GM12878 (cell line): ENCODE results near the gene LRBA. TPM values are rescaled to one million over a fixed set of nuclear protein-coding genes. Genes with fewer than 3 reads are reported as not detected.

Experiments
- ATAC-seq: fragments of 200-7000 bp; cut with Tn5 transposase; 3 replicates; pipeline ENCODE4 v1.9.1; 2020; ENCODE audit warnings: mild to moderate bottlenecking, moderate library complexity
- BruUV-seq: library from RNA; stranded (reverse); fragments of 400-500 nt; replicated peaks from 2 replicates; lab custom pipeline; 2021; lab: Mats Ljungman, UMichigan
- CTCF ChIA-PET: fragments of 300-600 bp; sonication (Branson Sonifier 250); formaldehyde crosslinking; extraction: SDS; loops from one replicate; lab custom pipeline; 2021; ENCODE audit warnings: inconsistent platforms; lab: Yijun Ruan, JAX
- POLR2A ChIA-PET: fragments of 350-600 bp; formaldehyde crosslinking; extraction: SDS; loops from one replicate; lab custom pipeline; 2021; ENCODE audit warnings: inconsistent platforms; lab: Charles Lee
- RAD21 ChIA-PET: fragments of 300-600 bp; sonication (Branson Sonifier 250); formaldehyde crosslinking; loops from one replicate; lab custom pipeline; 2023; ENCODE audit warnings: antibody characterized with exemption; ENCODE audit not compliant: unreplicated experiment; lab: Charles Lee
- SMC1A ChIA-PET: fragments of 300-600 bp; sonication (Branson Sonifier 250); formaldehyde crosslinking; loops from one replicate; lab custom pipeline; 2023; ENCODE audit not compliant: unreplicated experiment, uncharacterized antibody; lab: Charles Lee
- DNase-seq: peaks from one replicate; pipeline ENCODE4 v3.0.0-alpha.2; 2011; ENCODE audit warnings: low read depth, low spot score
- FAIRE-seq: peaks from 3 replicates; lab custom pipeline; 2011; peaks lifted over from hg19 to GRCh38; lab: Jason Lieb, UNC
- H2AFZ ChIP-seq: 2 replicates; pipeline ENCODE4 v1.6.0; 2011; ENCODE audit warnings: low read depth, low read length, control low read depth; ENCODE audit not compliant: control insufficient read depth
- H3K27ac ChIP-seq: 2 replicates; pipeline ENCODE4 v1.5.1; 2011; ENCODE audit warnings: control low read depth; ENCODE audit not compliant: control insufficient read depth, insufficient read depth
- H3K27me3 ChIP-seq, 2 experiments: replicated peaks in 1 of 2; 2 replicates each; pipeline versions ENCODE4 v1.6.0 to v1.6.1; 2011; ENCODE audit warnings: low read length in 1 of 2; ENCODE audit not compliant: control insufficient read depth in 2 of 2, insufficient read depth in 2 of 2
- H3K36me3 ChIP-seq, 2 experiments: 2 replicates each; pipeline ENCODE4 v1.5.1; 2011; ENCODE audit warnings: low read length in 1 of 2; ENCODE audit not compliant: control insufficient read depth in 2 of 2, insufficient read depth in 2 of 2
- H3K4me1 ChIP-seq: 2 replicates; pipeline ENCODE4 v1.6.1; 2011; ENCODE audit warnings: mild to moderate bottlenecking, low read length, moderate library complexity, mixed read lengths; ENCODE audit not compliant: control insufficient read depth, insufficient read depth
- H3K4me2 ChIP-seq: 2 replicates; pipeline ENCODE4 v1.6.0; 2011; ENCODE audit warnings: control low read depth; ENCODE audit not compliant: control insufficient read depth, insufficient read depth
- H3K4me3 ChIP-seq: fragments of 200-600 bp; sonication (generic); 2 replicates; pipeline ENCODE4 v1.5.1; 2016
- H3K79me2 ChIP-seq: 2 replicates; pipeline ENCODE4 v1.6.0; 2011; ENCODE audit warnings: low read length; ENCODE audit not compliant: control insufficient read depth, insufficient read depth
- H3K9ac ChIP-seq: 2 replicates; pipeline ENCODE4 v1.8.0; 2011; ENCODE audit warnings: low read length, control low read depth, mixed read lengths; ENCODE audit not compliant: control insufficient read depth, insufficient read depth
- H3K9me3 ChIP-seq: replicated peaks from 3 replicates; pipeline ENCODE4 v1.5.1; 2011; ENCODE audit warnings: mild to moderate bottlenecking, low read length; ENCODE audit not compliant: control insufficient read depth, insufficient read depth
- H4K20me1 ChIP-seq: 2 replicates; pipeline ENCODE4 v1.6.0; 2011; ENCODE audit not compliant: control insufficient read depth, insufficient read depth
- BCL11A ChIP-seq: IDR thresholded peaks from 2 replicates; pipeline ENCODE4 v1.6.1; 2011; ENCODE audit warnings: low read depth, low read length
- FOXK2 ChIP-seq: fragments of 450-650 bp; IDR thresholded peaks from 2 replicates; pipeline ENCODE4 v1.6.1; 2017; ENCODE audit warnings: mild to moderate bottlenecking, moderate library complexity
- KAT2A ChIP-seq: conservative IDR thresholded peaks from 2 replicates; pipeline ENCODE4 v1.6.1; 2011; ENCODE audit warnings: low read depth, low read length; ENCODE audit not compliant: control insufficient read depth
- MEF2B ChIP-seq: fragments of 450-650 bp; IDR thresholded peaks from 2 replicates; pipeline ENCODE4 v1.6.1; 2018; ENCODE audit warnings: mild to moderate bottlenecking, moderate library complexity; ENCODE audit not compliant: partially characterized antibody, poor library complexity, severe bottlenecking
- MTA3 ChIP-seq: IDR thresholded peaks from 2 replicates; pipeline ENCODE4 v1.6.1; 2012; ENCODE audit warnings: low read length, inconsistent platforms, borderline replicate concordance
- POLR2AphosphoS2 ChIP-seq: IDR thresholded peaks from 2 replicates; pipeline ENCODE4 v1.6.1; 2011; ENCODE audit warnings: low read depth, mild to moderate bottlenecking, low read length, improper control_type of control experiment, moderate library complexity
- SREBF1 ChIP-seq: IDR thresholded peaks from 2 replicates; pipeline ENCODE4 v1.6.1; 2012; ENCODE audit warnings: mild to moderate bottlenecking, low read length
- STAT1 ChIP-seq: fragments of 450-650 bp; conservative IDR thresholded peaks from 2 replicates; pipeline ENCODE4 v1.6.1; 2014; ENCODE audit warnings: antibody characterized with exemption, mild to moderate bottlenecking
- WGBS: methylation state at CpG from one replicate; pipeline ENCODE4 v1.1.6; 2016; ENCODE audit warnings: low lambda C conversion rate; ENCODE audit not compliant: insufficient replicate concordance, insufficient coverage; ENCODE audit errors: missing lambda C conversion rate; 5-methylcytosine and 5-hydroxymethylcytosine counted together
- in situ Hi-C: fragments of 300-500 bp; cut with MboI; formaldehyde crosslinking; loops from 9 replicates; pipeline ENCODE4 v1.14.3; 2018; ENCODE audit warnings: mixed read lengths
- intact Hi-C: fragments of 100-400 bp; cut with micrococcal nuclease; formaldehyde crosslinking; loops from one replicate; pipeline ENCODE4 v1.14.2; 2022; ENCODE audit not compliant: unreplicated experiment
- polyA plus RNA-seq, 11 experiments: library from polyadenylated mRNA; depleted of rRNA in 4 of 11; unstranded in 6 of 11; stranded (reverse) in 5 of 11; fragments of >200 nt; fragmentation: Nextera tagmentation in 4 of 11; fragmentation: Illumina TruSeq in 1 of 11; extraction: Ambion mirVana in 4 of 11; extraction: Trizol in 1 of 11; gene quantifications; 1 replicate in 1 of 11; 2 replicates in 10 of 11; pipeline versions ENCODE4 v1.2.1 to v1.2.3, GENCODE V29; 2011 to 2016; ENCODE audit warnings: inconsistent platforms in 2 of 11, missing spikeins in 2 of 11, low read depth in 1 of 11
- total RNA-seq, 4 experiments: library from RNA; depleted of rRNA in 3 of 4; stranded (reverse); fragments of >200 nt in 3 of 4; fragmentation: Illumina TruSeq in 1 of 4; extraction: Trizol in 1 of 4; gene quantifications; 2 replicates each; pipeline versions ENCODE4 v1.2.1 to v1.2.3, GENCODE V29; 2013 to 2021
- TF ChIP-seq, protein P1 (sequence below): IDR thresholded peaks from 2 replicates; pipeline ENCODE4 v1.6.1; 2012; ENCODE audit warnings: low read depth, low read length, improper control_type of control experiment
- TF ChIP-seq, protein P2 (sequence below): fragments of 450-650 bp; IDR thresholded peaks from 2 replicates; pipeline ENCODE4 v1.6.1; 2016; ENCODE audit warnings: mild to moderate bottlenecking, moderate library complexity, borderline replicate concordance

LRBA gene
- total and polyA plus RNA-seq, 10 of the 15 experiments (the other 5 are each of a cell fraction or from before 2014, with no cell fraction given), result 20.3 to 93.4 (median 55.0) TPM

DNA sequence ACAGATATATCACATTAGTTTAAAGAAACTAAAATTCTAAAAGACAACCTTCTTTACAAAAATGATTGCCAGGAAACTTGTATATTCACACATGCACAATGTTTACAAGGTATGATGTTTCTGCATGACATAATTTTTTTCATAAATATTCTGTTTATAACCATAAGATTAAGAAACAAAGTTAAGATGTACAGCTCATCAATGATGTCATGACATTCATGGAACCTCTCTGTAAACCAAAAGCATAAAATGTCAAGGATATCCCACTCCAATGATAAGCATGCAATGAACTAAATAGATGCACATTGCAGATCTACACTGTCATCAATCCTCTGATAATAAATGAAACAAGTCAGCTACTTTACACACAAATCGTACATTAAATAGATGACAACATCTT is 297.1 kb downstream of the LRBA start:
- in situ Hi-C loops (no loop called here), intact Hi-C loops (no loop called here)
- Histone ChIP-seq H3K4me3 (no peak overlapping the region), H3K4me1 (0 out of 2 replicates have a peak, but pooled peaks cover 3% of the 10 kb centered on the region), H2AFZ (no peak overlapping the region), H4K20me1 (no peaks in the 10 kb centered on the region), H3K27ac (no peak overlapping the region), H3K4me2 (no peak overlapping the region), H3K36me3 (no peaks in the 10 kb centered on the region; a peak in 1 of 4 replicates), H3K27me3 (no peaks in the 10 kb centered on the region), H3K9me3 (no peaks in the 10 kb centered on the region), H3K79me2 (no peaks in the 10 kb centered on the region), H3K9ac (no peak overlapping the region)
- 96% methylated on average over 1 of the region's 1 CpG for WGBS
- ATAC-seq, result no peak
- RAD21 ChIA-PET, result no interaction called here
- SMC1A ChIA-PET, result interaction anchor here (0.6 to 2.7 kb wide), 7 partner anchors 11 to 494 kb away, joined by 3 to 9 read pairs (median 3); no protein-coding TSS in a partner anchor
- TF ChIP-seq MEF2B (no peak), MTA3 (no peak), SREBF1 (no peak), STAT1 (no peak), POLR2AphosphoS2 (no peak), KAT2A (no peak), BCL11A (no peak), FOXK2 (no peak)
- TF ChIP-seq, protein P1, sequence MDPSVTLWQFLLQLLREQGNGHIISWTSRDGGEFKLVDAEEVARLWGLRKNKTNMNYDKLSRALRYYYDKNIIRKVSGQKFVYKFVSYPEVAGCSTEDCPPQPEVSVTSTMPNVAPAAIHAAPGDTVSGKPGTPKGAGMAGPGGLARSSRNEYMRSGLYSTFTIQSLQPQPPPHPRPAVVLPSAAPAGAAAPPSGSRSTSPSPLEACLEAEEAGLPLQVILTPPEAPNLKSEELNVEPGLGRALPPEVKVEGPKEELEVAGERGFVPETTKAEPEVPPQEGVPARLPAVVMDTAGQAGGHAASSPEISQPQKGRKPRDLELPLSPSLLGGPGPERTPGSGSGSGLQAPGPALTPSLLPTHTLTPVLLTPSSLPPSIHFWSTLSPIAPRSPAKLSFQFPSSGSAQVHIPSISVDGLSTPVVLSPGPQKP, result no peak
- TF ChIP-seq, protein P2, sequence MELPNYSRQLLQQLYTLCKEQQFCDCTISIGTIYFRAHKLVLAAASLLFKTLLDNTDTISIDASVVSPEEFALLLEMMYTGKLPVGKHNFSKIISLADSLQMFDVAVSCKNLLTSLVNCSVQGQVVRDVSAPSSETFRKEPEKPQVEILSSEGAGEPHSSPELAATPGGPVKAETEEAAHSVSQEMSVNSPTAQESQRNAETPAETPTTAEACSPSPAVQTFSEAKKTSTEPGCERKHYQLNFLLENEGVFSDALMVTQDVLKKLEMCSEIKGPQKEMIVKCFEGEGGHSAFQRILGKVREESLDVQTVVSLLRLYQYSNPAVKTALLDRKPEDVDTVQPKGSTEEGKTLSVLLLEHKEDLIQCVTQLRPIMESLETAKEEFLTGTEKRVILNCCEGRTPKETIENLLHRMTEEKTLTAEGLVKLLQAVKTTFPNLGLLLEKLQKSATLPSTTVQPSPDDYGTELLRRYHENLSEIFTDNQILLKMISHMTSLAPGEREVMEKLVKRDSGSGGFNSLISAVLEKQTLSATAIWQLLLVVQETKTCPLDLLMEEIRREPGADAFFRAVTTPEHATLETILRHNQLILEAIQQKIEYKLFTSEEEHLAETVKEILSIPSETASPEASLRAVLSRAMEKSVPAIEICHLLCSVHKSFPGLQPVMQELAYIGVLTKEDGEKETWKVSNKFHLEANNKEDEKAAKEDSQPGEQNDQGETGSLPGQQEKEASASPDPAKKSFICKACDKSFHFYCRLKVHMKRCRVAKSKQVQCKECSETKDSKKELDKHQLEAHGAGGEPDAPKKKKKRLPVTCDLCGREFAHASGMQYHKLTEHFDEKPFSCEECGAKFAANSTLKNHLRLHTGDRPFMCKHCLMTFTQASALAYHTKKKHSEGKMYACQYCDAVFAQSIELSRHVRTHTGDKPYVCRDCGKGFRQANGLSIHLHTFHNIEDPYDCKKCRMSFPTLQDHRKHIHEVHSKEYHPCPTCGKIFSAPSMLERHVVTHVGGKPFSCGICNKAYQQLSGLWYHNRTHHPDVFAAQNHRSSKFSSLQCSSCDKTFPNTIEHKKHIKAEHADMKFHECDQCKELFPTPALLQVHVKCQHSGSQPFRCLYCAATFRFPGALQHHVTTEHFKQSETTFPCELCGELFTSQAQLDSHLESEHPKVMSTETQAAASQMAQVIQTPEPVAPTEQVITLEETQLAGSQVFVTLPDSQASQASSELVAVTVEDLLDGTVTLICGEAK, result no peak
- no peak for FAIRE-seq
- DNase-seq, result no peak
- CTCF ChIA-PET, result interaction anchor here (0.6 to 1.8 kb wide), 5 partner anchors 9 to 187 kb away, joined by 3 to 8 read pairs (median 3); no protein-coding TSS in a partner anchor
- POLR2A ChIA-PET, result interaction anchor here (1.0 kb wide), 1 partner anchor 18 kb away, joined by 3 read pairs; no protein-coding TSS in a partner anchor
- no TSS peak for BruUV-seq
